Endothelial cell of umbilical vein (primary cell): ENCODE measurements around the gene PSMA5. TPM values are rescaled to one million over a fixed set of nuclear protein-coding genes. Genes with fewer than 3 reads are reported as not detected.

ENCODE experiments used
- BruUV-seq: library from RNA; stranded (reverse); fragments of 400-500 nt; replicated peaks from 2 replicates; lab custom pipeline; 2021; lab: Mats Ljungman, UMichigan
- CTCF ChIA-PET: fragments of 300-600, 350-600 bp; sonication (Branson Sonifier 250); formaldehyde crosslinking; loops from one replicate; lab custom pipeline; 2021; ENCODE audit warnings: antibody characterized with exemption, inconsistent platforms; lab: Charles Lee
- POLR2A ChIA-PET: fragments of 300-600, 350-600 bp; sonication (Branson Sonifier 250); formaldehyde crosslinking; loops from one replicate; lab custom pipeline; 2021; ENCODE audit warnings: antibody characterized with exemption, inconsistent platforms; lab: Charles Lee
- DNase-seq: peaks from one replicate; pipeline ENCODE4 v3.0.0-alpha.2; 2011; ENCODE audit warnings: low read depth, low spot score
- FAIRE-seq: peaks from 2 replicates; lab custom pipeline; 2011; peaks lifted over from hg19 to GRCh38; lab: Jason Lieb, UNC
- H2AFZ ChIP-seq: 2 replicates; pipeline ENCODE4 v1.6.0; 2012; ENCODE audit warnings: low read depth, low read length, control low read depth, inconsistent platforms
- H3K27ac ChIP-seq: 2 replicates; pipeline ENCODE4 v1.5.1; 2011; ENCODE audit warnings: low read depth, mild to moderate bottlenecking, control low read depth, low read length, moderate library complexity; ENCODE audit not compliant: insufficient read depth
- H3K27me3 ChIP-seq, 2 experiments: 2 replicates each; pipeline versions ENCODE4 v1.6.0 to v1.6.1; 2011; ENCODE audit warnings: low read length in 2 of 2, mixed read lengths in 1 of 2; ENCODE audit not compliant: control insufficient read depth in 2 of 2, insufficient read depth in 2 of 2
- H3K36me3 ChIP-seq, 2 experiments: 2 replicates in 1 of 2; 3 replicates in 1 of 2; pipeline ENCODE4 v1.5.1; 2011; ENCODE audit warnings: low read length in 2 of 2, mild to moderate bottlenecking in 1 of 2, moderate library complexity in 1 of 2; ENCODE audit not compliant: control insufficient read depth in 2 of 2, insufficient read depth in 2 of 2; ENCODE audit errors: extremely low read depth in 1 of 2
- H3K4me1 ChIP-seq: 3 replicates; pipeline ENCODE4 v1.5.1; 2011; ENCODE audit warnings: mild to moderate bottlenecking, low read length; ENCODE audit not compliant: control insufficient read depth, insufficient read depth; ENCODE audit errors: extremely low read depth
- H3K4me2 ChIP-seq: 2 replicates; pipeline ENCODE4 v1.6.1; 2011; ENCODE audit warnings: low read length, control low read depth, mixed read lengths; ENCODE audit not compliant: insufficient read depth
- H3K4me3 ChIP-seq, 3 experiments: fragments of 200-600 bp in 1 of 3; sonication (generic), shearing (Covaris generic) in 1 of 3; replicated peaks in 1 of 3; 2 replicates each; pipeline ENCODE4 v1.5.1; 2011 to 2016; ENCODE audit warnings: control low read depth in 3 of 3, low read length in 3 of 3, mild to moderate bottlenecking in 2 of 3, inconsistent platforms in 1 of 3, low read depth in 1 of 3, moderate library complexity in 1 of 3; ENCODE audit not compliant: insufficient read depth in 1 of 3
- H3K79me2 ChIP-seq: 2 replicates; pipeline ENCODE4 v1.6.0; 2012; ENCODE audit warnings: low read length, inconsistent platforms; ENCODE audit not compliant: control insufficient read depth, insufficient read depth
- H3K9ac ChIP-seq: replicated peaks from 2 replicates; pipeline ENCODE3; 2011; ENCODE audit warnings: low read length, control low read depth; ENCODE audit not compliant: insufficient read depth; ENCODE audit errors: extremely low read depth
- H3K9me1 ChIP-seq: replicated peaks from 3 replicates; pipeline ENCODE4 v1.6.0; 2011; ENCODE audit warnings: mild to moderate bottlenecking, low read length; ENCODE audit not compliant: control insufficient read depth, insufficient read depth; ENCODE audit errors: extremely low read depth
- H3K9me3 ChIP-seq: replicated peaks from 2 replicates; pipeline ENCODE4 v1.5.1; 2012; ENCODE audit warnings: low read length, inconsistent platforms; ENCODE audit not compliant: control insufficient read depth, insufficient read depth
- H4K20me1 ChIP-seq: replicated peaks from 2 replicates; pipeline ENCODE3; 2011; ENCODE audit warnings: mild to moderate bottlenecking, low read length; ENCODE audit not compliant: control insufficient read depth, insufficient read depth; ENCODE audit errors: extremely low read depth
- CTCF ChIP-seq, 2 donors: IDR thresholded peaks; 1 replicate in 1 of 2; 2 replicates in 1 of 2; pipeline ENCODE4 v1.5.1; 2011; ENCODE audit warnings: low read length in 2 of 2, mild to moderate bottlenecking in 2 of 2, moderate library complexity in 2 of 2, control low read depth in 1 of 2, inconsistent platforms in 1 of 2, low read depth in 1 of 2; ENCODE audit not compliant: insufficient read depth in 1 of 2; ENCODE audit errors: extremely low read depth in 1 of 2
- EZH2 ChIP-seq: IDR thresholded peaks from 2 replicates; pipeline ENCODE4 v1.6.1; 2012; ENCODE audit warnings: borderline replicate concordance, low read depth, mild to moderate bottlenecking, moderate library complexity, low read length, inconsistent platforms; ENCODE audit not compliant: severe bottlenecking
- GATA2 ChIP-seq: IDR thresholded peaks from 2 replicates; pipeline ENCODE4 v1.7.0; 2011; ENCODE audit warnings: low read depth, mild to moderate bottlenecking, moderate library complexity, mixed read lengths, low read length; ENCODE audit not compliant: insufficient read length, insufficient read depth
- JUN ChIP-seq: IDR thresholded peaks from 2 replicates; pipeline ENCODE4 v1.6.1; 2011; ENCODE audit warnings: borderline replicate concordance, low read depth; ENCODE audit not compliant: insufficient read length, insufficient read depth
- POLR2A ChIP-seq: IDR thresholded peaks from 2 replicates; pipeline ENCODE4 v1.6.1; 2012; ENCODE audit warnings: low read depth, mild to moderate bottlenecking, control low read depth, low read length
- POLR2AphosphoS5 ChIP-seq: IDR thresholded peaks from 2 replicates; pipeline ENCODE4 v1.6.1; 2012; ENCODE audit warnings: low read depth, mild to moderate bottlenecking, control low read depth, low read length, moderate library complexity; ENCODE audit not compliant: insufficient read depth
- dilution Hi-C: fragments of 300-500 bp; cut with MboI; formaldehyde crosslinking; loops from one replicate; pipeline ENCODE4 v1.15.0; 2019; ENCODE audit warnings: low sequenced_read_pairs; ENCODE audit not compliant: extremely low pct_ligation_motif_present
- intact Hi-C: fragments of 100-400 bp; cut with micrococcal nuclease; formaldehyde crosslinking; loops from one replicate; pipeline ENCODE4 v1.10.0; 2022
- polyA plus RNA-seq, 4 experiments: library from polyadenylated mRNA; depleted of rRNA in 3 of 4; stranded (reverse) in 3 of 4; unstranded in 1 of 4; fragments of >200 nt; gene quantifications; 2 replicates each; pipeline versions ENCODE4 v1.2.1 to v1.2.3, GENCODE V29; 2011 to 2012; ENCODE audit warnings: missing spikeins in 1 of 4
- total RNA-seq: library from RNA; stranded (reverse); gene quantifications from 2 replicates; pipeline ENCODE4 v1.2.3, GENCODE V29; 2021
- TF ChIP-seq, protein P1 (sequence below): IDR thresholded peaks from 2 replicates; pipeline ENCODE4 v1.6.1; 2011; ENCODE audit not compliant: insufficient read depth, insufficient read length

The PSMA5 gene
- total and polyA plus RNA-seq, 2 donors (not counting 3 experiments of a cell fraction or from before 2014, with no cell fraction given) = 98.1 to 125 TPM

DNA sequence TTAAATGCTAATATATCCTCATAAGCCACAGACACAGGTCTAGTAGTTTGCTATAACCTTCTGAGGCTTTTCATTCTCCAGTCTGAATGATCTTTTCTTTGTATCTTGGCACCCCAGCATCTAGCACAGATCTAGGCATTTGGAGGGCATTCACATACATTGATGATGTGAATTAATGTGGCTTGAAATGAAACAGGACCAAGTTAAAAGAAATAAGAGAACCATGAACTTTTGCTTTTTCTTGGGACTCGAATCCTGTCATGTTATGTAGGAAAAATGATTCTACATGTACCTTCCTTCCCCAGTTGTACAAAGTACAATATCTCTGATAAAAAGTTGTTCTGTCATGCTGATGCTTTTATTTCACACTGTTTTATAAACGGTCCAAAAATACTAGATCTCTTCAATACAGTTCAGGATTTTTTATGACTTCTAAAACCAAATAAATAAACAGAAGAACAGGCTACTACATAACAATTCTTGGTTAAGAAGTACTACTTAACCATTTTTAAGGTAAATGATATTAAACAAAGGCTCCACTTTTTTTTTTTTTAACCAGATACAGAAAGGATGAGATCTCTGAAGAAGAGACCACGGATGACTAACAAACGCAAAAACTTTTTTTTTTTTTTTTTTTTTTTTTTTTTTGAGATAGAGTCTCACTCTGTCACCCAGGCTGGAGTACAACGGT is 31.5 kb downstream of the PSMA5 start:
- Histone ChIP-seq H2AFZ (no peak overlapping the region), H3K9me3 (no peaks in the 10 kb centered on the region), H3K9ac (no peak overlapping the region), H3K79me2 (no peaks in the 10 kb centered on the region), H4K20me1 (no peaks in the 10 kb centered on the region), H3K27ac (no peak overlapping the region), H3K27me3 (peaks cover 15 to 40% of the 10 kb centered on the region in 2 experiments), H3K36me3 (no peaks in the 10 kb centered on the region), H3K4me3 (no peak overlapping the region), H3K4me2 (no peak overlapping the region), H3K4me1 (peaks cover 21% of the 10 kb centered on the region), H3K9me1 (no peaks in the 10 kb centered on the region)
- intact Hi-C loops = loop anchor here (5.0 kb wide), 1 partner anchor 562 kb away; no protein-coding TSS in a partner anchor
- no TSS peak for BruUV-seq
- TF ChIP-seq EZH2 (no peak), POLR2AphosphoS5 (no peak), POLR2A (no peak), CTCF (IDR thresholded peaks at IDR 0.05; ENCODE audit: extremely low read depth in 1 of 2, insufficient read depth in 1 of 2, low read depth in 1 of 2, low read length in 2 of 2) (no peak), GATA2 (no peak), JUN (no peak)
- TF ChIP-seq, protein P1, sequence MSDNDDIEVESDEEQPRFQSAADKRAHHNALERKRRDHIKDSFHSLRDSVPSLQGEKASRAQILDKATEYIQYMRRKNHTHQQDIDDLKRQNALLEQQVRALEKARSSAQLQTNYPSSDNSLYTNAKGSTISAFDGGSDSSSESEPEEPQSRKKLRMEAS = no peak
- DNase-seq = no peak
- CTCF ChIA-PET = interaction anchor here (0.9 to 9.3 kb wide), 5 partner anchors 15 to 117 kb away, joined by 3 to 282 read pairs (median 5); partner anchors contain the start of gene PSRC1
- POLR2A ChIA-PET = no interaction called here
- FAIRE-seq = no peak
- dilution Hi-C loops = no loop called here
